Right lobe of liver (tissue), 6 donors: Measurements from ENCODE around the gene CNDP1. TPM values are rescaled to one million over a fixed set of nuclear protein-coding genes. Genes with fewer than 3 reads are reported as not detected.

Experiments
- ATAC-seq, 4 donors: fragments of 200-7000 bp; cut with Tn5 transposase; one replicate each; pipeline ENCODE4 v1.9.1; 2020; ENCODE audit warnings: mild to moderate bottlenecking in 4 of 4, moderate library complexity in 4 of 4
- DNase-seq, 3 donors: peaks; one replicate each; pipeline ENCODE4 v3.0.0-alpha.2; 2020
- H3K27ac ChIP-seq, 3 donors: fragments of 200-600 bp; one replicate each; pipeline ENCODE4 v1.8.0; 2022
- H3K27me3 ChIP-seq, 2 donors: fragments of 200-600 bp; one replicate each; pipeline ENCODE4 v1.8.0; 2022
- H3K36me3 ChIP-seq, 4 donors: fragments of 200-600 bp; sonication (generic) in 1 of 4; one replicate each; pipeline versions ENCODE4 v1.5.1 to v1.8.0; 2017 to 2022; ENCODE audit warnings: control low read depth in 1 of 4
- H3K4me1 ChIP-seq, 4 donors: fragments of 200-600 bp; sonication (generic) in 1 of 4; one replicate each; pipeline versions ENCODE4 v1.5.1 to v1.8.0; 2017 to 2022; ENCODE audit warnings: control low read depth in 1 of 4
- H3K4me3 ChIP-seq, 3 donors: fragments of 200-600 bp; one replicate each; pipeline ENCODE4 v1.8.0; 2022
- H3K9me3 ChIP-seq, 4 donors: fragments of 200-600 bp; sonication (generic) in 1 of 4; one replicate each; pipeline versions ENCODE4 v1.5.1 to v1.8.0; 2017 to 2022; ENCODE audit warnings: control low read depth in 1 of 4
- CTCF ChIP-seq, 4 donors: fragments of 200-600 bp in 3 of 4; fragments of 450-650 bp in 1 of 4; IDR thresholded peaks; one replicate each; pipeline versions ENCODE4 v1.5.1 to v1.8.0; 2016 to 2022; ENCODE audit warnings: antibody characterized with exemption in 4 of 4, mild to moderate bottlenecking in 2 of 4
- POLR2A ChIP-seq: fragments of 450-650 bp; IDR thresholded peaks from one replicate; pipeline ENCODE4 v1.6.1; 2017; ENCODE audit warnings: antibody characterized with exemption, mild to moderate bottlenecking
- WGBS: methylation state at CpG from one replicate; pipeline ENCODE4 v1.1.6; 2018; ENCODE audit warnings: low coverage, low lambda C conversion rate; ENCODE audit not compliant: insufficient coverage; ENCODE audit errors: missing lambda C conversion rate; 5-methylcytosine and 5-hydroxymethylcytosine counted together
- intact Hi-C, 2 donors: fragments of 100-400 bp; cut with DNase I; formaldehyde crosslinking; loops; one replicate each; pipeline versions ENCODE4 v1.11.2 to v1.14.1; 2022
- total RNA-seq, 6 experiments: library from RNA; depleted of rRNA in 2 of 6; stranded (reverse); fragments of >200 nt in 2 of 6; fragmentation: NEBNext Ultra II Directional in 3 of 6; extraction: Animal tissue kit (Norgen Biotek cat#: 25700) in 3 of 6; gene quantifications; one replicate each; pipeline versions ENCODE4 v1.1.0 to v1.2.4, GENCODE V29; 2016 to 2023
- donor health status: DM: no; HTN: yes; CAD: no.
- donor health status: DM: no; HTN: no; CAD: no.
- donor health status: DM: no; HTN: no; CAD: no.
- donor health status: DM: no; HTN: yes; CAD: no.
- donor health status: DM: no; HTN: yes; CAD: no.

Gene CNDP1
- total RNA-seq, 6 experiments from 2014 or later, result 10.4 to 61.4 (median 28.4) TPM

- 89% methylated on average over 8 of the region's 12 CpGs for WGBS
- DNase-seq (no peak), ATAC-seq (no peak)
- no peaks in the 10 kb centered on the region for H3K9me3 ChIP-seq
- no peak overlapping the region for H3K27ac ChIP-seq
- intact Hi-C loops, result no loop called here
- peaks cover 0 to 26% (median 9%) of the 10 kb centered on the region in 4 donors for H3K4me1 ChIP-seq
- H3K36me3 ChIP-seq, result peaks cover 7 to 86% (median 41%) of the 10 kb centered on the region in 4 donors
- H3K27me3 ChIP-seq, result no peaks in the 10 kb centered on the region
- H3K4me3 ChIP-seq, result no peak overlapping the region
- TF ChIP-seq POLR2A (no peak), CTCF (IDR thresholded peaks at IDR 0.05) (no peak)
Observed at GRCh38 chr18:74510770-74511095, 23.6 kb upstream of the CNDP1 start.

- Histone ChIP-seq H3K4me3 (no peak overlapping the region), H3K27me3 (no peaks in the 10 kb centered on the region), H3K4me1 (peaks cover 0 to 37% (median 14%) of the 10 kb centered on the region in 4 donors), H3K27ac (no peak overlapping the region), H3K9me3 (no peaks in the 10 kb centered on the region), H3K36me3 (peaks cover 7 to 82% (median 34%) of the 10 kb centered on the region in 4 donors)
- ATAC-seq (no peak), DNase-seq (no peak)
- intact Hi-C loops, result no loop called here
- WGBS, result no CpG with 5 or more reads among the region's 7 CpGs
- TF ChIP-seq POLR2A, result no peak
- TF ChIP-seq CTCF (IDR thresholded peaks at IDR 0.05), result no peak
Observed at GRCh38 chr18:74511823-74512222, 22.5 kb upstream of the CNDP1 start.

- peaks cover 0 to 44% (median 18%) of the 10 kb centered on the region in 4 donors for H3K4me1 ChIP-seq
- H3K27me3 ChIP-seq, result no peaks in the 10 kb centered on the region
- peaks cover 7 to 76% (median 29%) of the 10 kb centered on the region in 4 donors for H3K36me3 ChIP-seq
- H3K27ac ChIP-seq, result peak overlapping the region in 2 of 3 donors; percentile 40 to 45
- intact Hi-C loops, result no loop called here
- no peak overlapping the region for H3K4me3 ChIP-seq
- TF ChIP-seq CTCF (IDR thresholded peaks at IDR 0.05) (no peak), POLR2A (no peak)
- ATAC-seq (no peak), DNase-seq (no peak)
- WGBS, result 88% methylated on average over 9 of the region's 15 CpGs
- H3K9me3 ChIP-seq, result no peaks in the 10 kb centered on the region
Observed at GRCh38 chr18:74512321-74513053, 21.8 kb upstream of the CNDP1 start.

- no peaks in the 10 kb centered on the region for H3K9me3 ChIP-seq
- H3K27me3 ChIP-seq, result no peaks in the 10 kb centered on the region
- H3K4me1 ChIP-seq, result peaks cover 0 to 46% (median 18%) of the 10 kb centered on the region in 4 donors
- TF ChIP-seq POLR2A, result no peak
- no peak for TF ChIP-seq CTCF (IDR thresholded peaks at IDR 0.05)
- no peak overlapping the region for H3K4me3 ChIP-seq
- peaks cover 7 to 70% (median 27%) of the 10 kb centered on the region in 4 donors for H3K36me3 ChIP-seq
- ATAC-seq (no peak), DNase-seq (no peak)
- 88% methylated on average over 8 of the region's 27 CpGs for WGBS
- intact Hi-C loops, result no loop called here
- H3K27ac ChIP-seq, result peak overlapping the region in 2 of 3 donors; percentile 40 to 45
Observed at GRCh38 chr18:74513149-74513882, 21.0 kb upstream of the CNDP1 start.
